HEK293T (cell line): ENCODE results near the gene NDUFA13.

ENCODE experiments used
- BHLHE40 ChIP-seq: fragments of 450-650 bp; IDR thresholded peaks from 2 replicates; pipeline ENCODE4 v1.6.1; 2016; ENCODE audit warnings: mild to moderate bottlenecking, moderate library complexity, borderline replicate concordance
- LEF1 ChIP-seq: fragments of 450-650 bp; IDR thresholded peaks from 2 replicates; pipeline ENCODE4 v1.6.1; 2017; ENCODE audit warnings: mild to moderate bottlenecking, borderline replicate concordance

DNA sequence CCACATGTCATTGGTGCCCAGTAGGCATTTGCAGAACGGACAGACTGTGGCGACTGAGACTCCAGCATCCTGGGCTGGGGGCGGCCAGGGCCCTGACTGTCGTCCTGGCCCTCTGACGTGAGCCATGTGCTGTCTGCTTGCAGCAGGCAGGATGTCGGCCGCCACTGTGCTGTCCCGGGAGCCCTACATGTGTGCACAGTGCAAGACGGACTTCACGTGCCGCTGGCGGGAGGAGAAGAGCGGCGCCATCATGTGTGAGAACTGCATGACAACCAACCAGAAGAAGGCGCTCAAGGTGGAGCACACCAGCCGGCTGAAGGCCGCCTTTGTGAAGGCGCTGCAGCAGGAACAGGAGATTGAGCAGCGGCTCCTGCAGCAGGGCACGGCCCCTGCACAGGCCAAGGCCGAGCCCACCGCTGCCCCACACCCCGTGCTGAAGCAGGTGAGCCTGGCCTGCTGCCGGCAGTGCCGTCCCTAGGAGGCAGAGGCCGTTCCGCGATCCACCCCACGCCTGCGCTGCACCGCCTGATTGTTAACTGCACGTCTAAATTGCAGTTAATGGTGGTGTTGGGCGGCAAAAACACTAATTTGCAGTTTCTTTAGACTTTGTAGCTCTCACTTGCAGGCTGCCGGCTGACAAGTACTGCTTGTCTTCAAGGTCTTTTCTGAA, 14.9 kb upstream of the NDUFA13 start:
- TF ChIP-seq BHLHE40 (no peak), LEF1 (no peak)
